Sigmoid colon (tissue), 4 donors: ENCODE measurements around the gene HDLBP.

ENCODE experiments used
- CTCF ChIP-seq, 4 experiments: fragments of 450-650 bp in 3 of 4; fragments of 200-600 bp in 1 of 4; IDR thresholded peaks; one replicate each; pipeline ENCODE4 v1.5.1; 2016 to 2019; ENCODE audit warnings: antibody characterized with exemption in 4 of 4, mild to moderate bottlenecking in 3 of 4, moderate library complexity in 2 of 4
- EP300 ChIP-seq, 4 donors: sonication (generic); formaldehyde crosslinking; IDR thresholded peaks; one replicate each; pipeline ENCODE4 v1.6.1; 2017; ENCODE audit warnings: antibody characterized with exemption in 4 of 4
- POLR2AphosphoS5 ChIP-seq, 4 donors: sonication (generic); formaldehyde crosslinking; IDR thresholded peaks; one replicate each; pipeline ENCODE4 v1.6.1; 2017; ENCODE audit warnings: antibody characterized with exemption in 4 of 4

DNA sequence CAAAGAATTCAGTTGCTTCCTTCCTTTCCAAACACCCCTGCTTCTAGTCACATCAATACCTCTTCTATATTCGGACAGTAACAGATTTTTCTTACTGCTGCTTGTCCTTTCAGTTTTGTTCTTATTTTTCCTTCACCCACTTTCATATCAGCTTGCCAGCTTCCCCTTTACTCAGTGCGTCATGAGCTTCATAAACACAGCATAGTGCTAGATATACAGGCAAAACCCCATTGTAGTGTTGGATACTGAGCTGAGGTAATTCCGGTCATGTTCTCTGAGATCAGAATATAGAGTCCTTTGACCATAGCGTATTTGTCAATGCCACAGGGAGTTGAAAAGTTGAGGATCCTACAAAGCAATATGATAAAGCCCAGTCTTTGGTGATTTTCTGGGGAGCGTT is 43.0 kb upstream of the HDLBP start:
- TF ChIP-seq CTCF (IDR thresholded peaks at IDR 0.05) = no peak
- TF ChIP-seq POLR2AphosphoS5 (IDR thresholded peaks at IDR 0.05) = no peak
- no peak for TF ChIP-seq EP300 (IDR thresholded peaks at IDR 0.05)
